ENCODE data around the gene CEP85. TPM values are rescaled to one million over a fixed set of nuclear protein-coding genes. Genes with fewer than 3 reads are reported as not detected.
A peak's percentile ranks its signal among the peaks of the same experiment; 100 is the strongest.
"Not testable (repeated sequence)": the region's sequence is repeated elsewhere in the genome, so short reads cannot be mapped to it uniquely, and the experiment has no call there.

Gene CEP85
- total RNA-seq, 1 donor from 2014 or later, result 10.0 TPM

GRCh38 chr1:26221094-26221493 lies 12.9 kb upstream of the CEP85 start:
- DNase-seq (ENCODE audit: low spot score), result no peak

GRCh38 chr1:26224606-26225005 lies 9.4 kb upstream of the CEP85 start:
- DNase-seq (ENCODE audit: low spot score), result no peak

GRCh38 chr1:26225033-26225831 lies 8.8 kb upstream of the CEP85 start:
- DNase-seq (ENCODE audit: low spot score), result peak; percentile 83

GRCh38 chr1:26230682-26231081 lies 3.3 kb upstream of the CEP85 start:
- not testable (repeated sequence) for DNase-seq (ENCODE audit: low spot score)

- DNase-seq (ENCODE audit: low spot score), result no peak
Observed at GRCh38 chr1:26234644-26235370, 807 bp downstream of the CEP85 start.

GRCh38 chr1:26237230-26237966 lies 3.4 kb downstream of the CEP85 start:
- no peak for DNase-seq (ENCODE audit: low spot score)

GRCh38 chr1:26239936-26240335 lies 5.9 kb downstream of the CEP85 start:
- DNase-seq (ENCODE audit: low spot score), result no peak

GRCh38 chr1:26252718-26253117 lies 18.7 kb downstream of the CEP85 start:
- DNase-seq (ENCODE audit: low spot score), result no peak

- no peak for DNase-seq (ENCODE audit: low spot score)
Observed at GRCh38 chr1:26254404-26254803, 20.4 kb downstream of the CEP85 start.

GRCh38 chr1:26257222-26257621 lies 23.2 kb downstream of the CEP85 start:
- no peak for DNase-seq (ENCODE audit: low spot score)

- DNase-seq (ENCODE audit: low spot score), result no peak
Observed at GRCh38 chr1:26259005-26259404, 25.0 kb downstream of the CEP85 start.

- no peak for DNase-seq (ENCODE audit: low spot score)
Observed at GRCh38 chr1:26259578-26259977, 25.6 kb downstream of the CEP85 start.

- no peak for DNase-seq (ENCODE audit: low spot score)
Observed at GRCh38 chr1:26263212-26263611, 29.2 kb downstream of the CEP85 start.

- DNase-seq (ENCODE audit: low spot score), result no peak
Observed at GRCh38 chr1:26265405-26265804, 31.4 kb downstream of the CEP85 start.

- DNase-seq (ENCODE audit: low spot score), result no peak
Observed at GRCh38 chr1:26268290-26269197, 34.5 kb downstream of the CEP85 start.

- no peak for DNase-seq (ENCODE audit: low spot score)
Observed at GRCh38 chr1:26269198-26269550, 35.2 kb downstream of the CEP85 start.

- DNase-seq (ENCODE audit: low spot score), result no peak
Observed at GRCh38 chr1:26274801-26275425, 40.9 kb downstream of the CEP85 start.

- DNase-seq (ENCODE audit: low spot score), result peak; percentile 87
Observed at GRCh38 chr1:26275580-26276431, 41.8 kb downstream of the CEP85 start.

GRCh38 chr1:26276432-26276838 lies 42.4 kb downstream of the CEP85 start:
- no peak for DNase-seq (ENCODE audit: low spot score)

GRCh38 chr1:26277261-26277661 lies 43.3 kb downstream of the CEP85 start:
- DNase-seq (ENCODE audit: low spot score), result no peak

All from mucosa of gallbladder (tissue), 1 donor.